HG02938 (cell line): ENCODE results near the gene CDC42SE2.
A peak's percentile ranks its signal among the peaks of the same experiment; 100 is the strongest.
"Not testable (repeated sequence)": the region's sequence is repeated elsewhere in the genome, so short reads cannot be mapped to it uniquely, and the experiment has no call there.

Experiments used
- ATAC-seq: cut with Tn5 transposase; IDR thresholded peaks from one replicate; pipeline ENCODE4 v1.9.1; 2021; ENCODE audit warnings: mild to moderate bottlenecking, moderate library complexity; ENCODE audit not compliant: unreplicated experiment

CDC42SE2 gene

GRCh38 chr5:131363811-131364506 lies 100.1 kb downstream of the CDC42SE2 start:
- ATAC-seq, result no peak

- no peak for ATAC-seq
Observed at GRCh38 chr5:131364507-131365050, 100.7 kb downstream of the CDC42SE2 start.

- no peak for ATAC-seq
Observed at GRCh38 chr5:131366428-131366827, 102.6 kb downstream of the CDC42SE2 start.

- ATAC-seq, result no peak
Observed at GRCh38 chr5:131367219-131367860, 103.5 kb downstream of the CDC42SE2 start.

GRCh38 chr5:131368866-131369265 lies 105.0 kb downstream of the CDC42SE2 start:
- ATAC-seq, result no peak

- ATAC-seq, result no peak
Observed at GRCh38 chr5:131369558-131369957, 105.7 kb downstream of the CDC42SE2 start.

GRCh38 chr5:131371835-131372234 lies 108.0 kb downstream of the CDC42SE2 start:
- no peak for ATAC-seq

GRCh38 chr5:131373265-131373664 lies 109.4 kb downstream of the CDC42SE2 start:
- ATAC-seq, result no peak

- ATAC-seq, result no peak
Observed at GRCh38 chr5:131375351-131375750, 111.5 kb downstream of the CDC42SE2 start.

GRCh38 chr5:131377346-131377745 lies 113.5 kb downstream of the CDC42SE2 start:
- ATAC-seq, result no peak

- ATAC-seq, result no peak
Observed at GRCh38 chr5:131377785-131378325, 114.0 kb downstream of the CDC42SE2 start.

GRCh38 chr5:131378721-131379541 lies 115.1 kb downstream of the CDC42SE2 start:
- ATAC-seq, result no peak

- peak; percentile 32 for ATAC-seq
Observed at GRCh38 chr5:131379723-131380122, 115.9 kb downstream of the CDC42SE2 start.

GRCh38 chr5:131380238-131380637 lies 116.4 kb downstream of the CDC42SE2 start:
- ATAC-seq, result not testable (repeated sequence)

GRCh38 chr5:131381021-131381420 lies 117.2 kb downstream of the CDC42SE2 start:
- no peak for ATAC-seq

- peak; percentile 50 for ATAC-seq
Observed at GRCh38 chr5:131381777-131382176, 117.9 kb downstream of the CDC42SE2 start.

GRCh38 chr5:131382407-131383395 lies 118.8 kb downstream of the CDC42SE2 start:
- peak; percentile 58 for ATAC-seq

GRCh38 chr5:131384173-131384572 lies 120.3 kb downstream of the CDC42SE2 start:
- ATAC-seq, result no peak

GRCh38 chr5:131384616-131385214 lies 120.9 kb downstream of the CDC42SE2 start:
- ATAC-seq, result no peak
